Heart right ventricle (tissue), 16 donors: ENCODE data around the gene XPNPEP1. TPM values are rescaled to one million over a fixed set of nuclear protein-coding genes. Genes with fewer than 3 reads are reported as not detected.

ENCODE experiments used
- ATAC-seq, 8 donors: fragments of 200-7000 bp; cut with Tn5 transposase; one replicate each; pipeline ENCODE4 v1.9.1; 2020; ENCODE audit warnings: mild to moderate bottlenecking in 8 of 8, moderate library complexity in 8 of 8, moderate number of reproducible peaks in 1 of 8
- DNase-seq, 2 donors: peaks; one replicate each; pipeline ENCODE4 v3.0.0-alpha.2; 2020
- H3K27ac ChIP-seq, 10 donors: fragments of 200-600 bp; sonication (generic) in 2 of 10; one replicate each; pipeline versions ENCODE4 v1.5.0 to v1.8.0; 2020 to 2022; ENCODE audit warnings: mild to moderate bottlenecking in 3 of 10
- H3K27me3 ChIP-seq, 7 donors: fragments of 200-600 bp; one replicate each; pipeline ENCODE4 v1.8.0; 2021 to 2022; ENCODE audit warnings: mild to moderate bottlenecking in 2 of 7
- H3K36me3 ChIP-seq, 9 donors: fragments of 200-600 bp; sonication (generic) in 1 of 9; one replicate each; pipeline versions ENCODE4 v1.5.0 to v1.8.0; 2020 to 2022; ENCODE audit warnings: mild to moderate bottlenecking in 2 of 9
- H3K4me1 ChIP-seq, 9 donors: fragments of 200-600 bp; sonication (generic) in 1 of 9; one replicate each; pipeline versions ENCODE4 v1.5.0 to v1.8.0; 2020 to 2022; ENCODE audit warnings: mild to moderate bottlenecking in 4 of 9
- H3K4me3 ChIP-seq, 10 donors: fragments of 200-600 bp; sonication (generic) in 2 of 10; one replicate each; pipeline versions ENCODE4 v1.5.0 to v1.8.0; 2020 to 2022; ENCODE audit warnings: mild to moderate bottlenecking in 7 of 10, moderate library complexity in 2 of 10
- H3K9me3 ChIP-seq, 11 donors: fragments of 200-600 bp in 10 of 11; sonication (generic) in 2 of 11; one replicate each; pipeline versions ENCODE4 v1.5.0 to v1.8.0; 2013 to 2022; ENCODE audit warnings: mild to moderate bottlenecking in 2 of 11, control low read depth in 1 of 11, moderate library complexity in 1 of 11
- CTCF ChIP-seq, 9 donors: fragments of 200-600 bp; sonication (generic) in 2 of 9; IDR thresholded peaks; one replicate each; pipeline versions ENCODE4 v1.5.0 to v1.8.0; 2021 to 2022; ENCODE audit warnings: antibody characterized with exemption in 9 of 9, mild to moderate bottlenecking in 5 of 9, moderate library complexity in 1 of 9
- WGBS, 2 donors: extraction: QIAGEN DNeasy Blood & Tissue Kit; methylation state at CpG; one replicate each; pipeline ENCODE4 v1.1.7; 2013; ENCODE audit warnings: inconsistent platforms in 1 of 2; 5-methylcytosine and 5-hydroxymethylcytosine counted together
- intact Hi-C, 10 donors: fragments of 100-400 bp; cut with DNase I; formaldehyde crosslinking; loops; one replicate each; pipeline versions ENCODE4 v1.11.1 to v1.14.2; 2022
- polyA plus RNA-seq, 2 donors: library from polyadenylated mRNA; stranded (reverse); fragments of 200-250 nt; gene quantifications; one replicate each; pipeline ENCODE4 v1.2.3, GENCODE V29; 2013
- total RNA-seq, 10 donors: library from RNA; stranded (reverse); fragmentation: NEBNext Ultra II Directional in 3 of 10; extraction: Animal tissue kit (Norgen Biotek cat#: 25700) in 3 of 10; gene quantifications; one replicate each; pipeline versions ENCODE4 v1.2.1 to v1.2.4, GENCODE V29; 2021 to 2023
- donor health status: Arrhythmogenic right ventricular cardiomyopathy.
- donor health status: ischemic (EF 13 %, LVEDD 7.1; RV severe dilation, severe dysfunction).
- donor health status: healthy with polysubstance abuse.
- donor health status: DM: no; HTN: yes; CAD: no.
- donor health status: DM: no; HTN: no; CAD: no.
- donor health status: ischemic (EF 25% LVEDD 6.9; RV normal size, moderate dysfunction).
- donor health status: ischemic (EF 25% LVEDD 5.7; RV mildly dilated, moderate dysfunction).
- donor health status: healthy.
- donor health status: DM: yes; HTN: yes; CAD: no.
- donor health status: Ischemic cardiomyopathy.
- donor health status: ischemic (EF 35%, LVEDD 5.7; RV mildly dilated, moderate dysfunction).
- donor health status: nonischemic (EF 11% LVEDD 7.7; RV severe dilation, severe dysfunction).
- donor health status: DM: yes; HTN: yes; CAD: no.
- donor health status: PGD.
- donor health status: ischemic (EF 29% LVEDD 5.4; RV normal size, mild dysfunction).
- donor health status: nonischemic (EF 23%, LVEDD 6.1; RV moderate dilation, normal function).

The XPNPEP1 gene
- total and polyA plus RNA-seq, 12 donors = 15.9 to 51.6 (median 42.4) TPM

DNA sequence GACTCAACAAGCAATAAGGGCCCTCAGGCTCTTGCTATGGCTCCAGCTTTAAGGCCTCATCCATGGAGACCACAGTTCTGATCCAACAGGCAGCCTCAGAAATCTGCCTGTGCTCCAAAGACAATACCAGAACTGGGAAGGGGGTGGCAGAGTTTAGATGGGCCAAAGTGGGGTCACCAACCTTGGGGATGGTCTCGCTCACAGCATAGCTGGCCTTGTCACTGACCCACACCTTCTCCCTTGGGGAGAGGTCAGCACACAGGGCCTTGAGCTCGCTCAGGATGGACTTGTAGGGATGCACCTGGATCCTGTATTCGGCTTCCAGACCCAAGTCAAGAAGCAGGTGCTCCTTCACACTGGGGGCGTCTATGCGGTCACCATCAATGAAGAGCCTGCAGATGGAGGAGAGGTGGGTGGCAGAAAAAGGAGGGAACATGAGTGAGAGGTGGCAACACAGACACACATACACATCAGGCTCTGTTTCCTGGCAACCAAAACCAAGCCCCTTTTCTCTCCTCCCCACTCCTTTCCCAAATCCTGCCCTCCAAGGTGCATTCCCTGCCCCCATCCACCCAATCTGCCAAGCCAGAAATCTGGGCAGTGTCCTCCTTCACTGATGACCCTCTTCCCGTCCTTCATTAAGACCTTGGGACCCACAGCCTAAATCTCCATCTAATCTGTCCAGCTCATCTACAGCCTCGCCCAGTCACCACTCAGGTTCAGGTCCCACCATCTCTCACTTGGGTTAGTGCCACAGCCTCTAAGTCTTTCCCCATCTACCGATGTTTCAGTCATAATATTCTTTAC, 40.9 kb downstream of the XPNPEP1 start:
- intact Hi-C loops = loop anchor here in 9 of 10 donors (5.0 to 10.0 kb wide), 18 partner anchors 92 to 402 kb away; partner anchors contain the start of genes ADD3 (in 1 of the 9) and MXI1 (in 1 of the 9)
- Histone ChIP-seq H3K9me3 (no peaks in the 10 kb centered on the region), H3K36me3 (peaks cover 0 to 96% (median 26%) of the 10 kb centered on the region in 9 donors), H3K27ac (no peak overlapping the region), H3K4me3 (no peak overlapping the region), H3K27me3 (no peaks in the 10 kb centered on the region), H3K4me1 (peaks cover 3 to 47% (median 23%) of the 10 kb centered on the region in 9 donors)
- no peak for DNase-seq
- no peak for TF ChIP-seq CTCF (IDR thresholded peaks at IDR 0.05)
- ATAC-seq = no peak
- 93 to 96% methylated on average over 8 of the region's 8 CpGs for WGBS, 2 donors

- H3K4me3 ChIP-seq = no peak overlapping the region
- H3K4me1 ChIP-seq = peaks cover 3 to 41% (median 22%) of the 10 kb centered on the region in 9 donors
- intact Hi-C loops = loop anchor here in 9 of 10 donors (5.0 to 10.0 kb wide), 18 partner anchors 93 to 403 kb away; partner anchors contain the start of genes ADD3 (in 1 of the 9) and MXI1 (in 1 of the 9)
- ATAC-seq (no peak), DNase-seq (no peak)
- H3K9me3 ChIP-seq = no peaks in the 10 kb centered on the region
- H3K27ac ChIP-seq = peak overlapping the region in 2 of 10 donors; percentile 12 to 57
- no peaks in the 10 kb centered on the region for H3K27me3 ChIP-seq
- WGBS, 2 donors = 95 to 100% methylated on average over 1 of the region's 1 CpG
- no peak for TF ChIP-seq CTCF (IDR thresholded peaks at IDR 0.05)
- peaks cover 0 to 97% (median 29%) of the 10 kb centered on the region in 9 donors for H3K36me3 ChIP-seq
Observed at GRCh38 chr10:109881769-109882057, 41.6 kb downstream of the XPNPEP1 start.

GRCh38 chr10:109880886-109881768, 42.2 kb downstream of the XPNPEP1 start:
- intact Hi-C loops = loop anchor here in 9 of 10 donors (5.0 to 10.0 kb wide), 18 partner anchors 94 to 404 kb away; partner anchors contain the start of genes ADD3 (in 1 of the 9) and MXI1 (in 1 of the 9)
- DNase-seq = no peak
- Histone ChIP-seq H3K9me3 (no peaks in the 10 kb centered on the region), H3K27me3 (no peaks in the 10 kb centered on the region), H3K27ac (peak overlapping the region in 2 of 10 donors; percentile 12 to 57), H3K36me3 (peaks cover 0 to 97% (median 29%) of the 10 kb centered on the region in 9 donors), H3K4me1 (peaks cover 3 to 36% (median 20%) of the 10 kb centered on the region in 9 donors), H3K4me3 (no peak overlapping the region)
- 91 to 94% methylated on average over 8 of the region's 8 CpGs for WGBS, 2 donors
- no peak for TF ChIP-seq CTCF (IDR thresholded peaks at IDR 0.05)
- peak in 4 of 8 donors; percentile 11 to 59 (median 26) for ATAC-seq

DNA sequence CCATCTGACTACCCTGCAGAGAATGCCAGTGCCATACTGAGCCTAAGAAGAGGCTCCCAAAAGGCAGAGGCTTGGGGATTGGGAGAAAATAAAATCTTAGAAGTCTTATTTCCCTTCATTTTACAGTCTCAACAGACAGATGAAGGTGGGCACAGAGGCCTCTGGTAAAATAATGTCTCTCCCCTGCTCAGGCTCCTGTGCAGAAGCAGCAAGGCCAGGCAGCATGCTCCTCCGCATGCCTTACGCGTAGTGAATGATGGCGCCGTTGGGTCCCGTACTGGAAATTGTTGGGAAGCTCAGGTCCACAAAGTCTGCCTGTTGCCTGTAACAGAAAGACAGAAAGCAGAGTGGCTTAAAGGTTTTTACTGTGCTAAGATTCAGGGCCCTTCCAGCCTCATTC, 45.8 kb downstream of the XPNPEP1 start:
- no peak for DNase-seq
- intact Hi-C loops = no loop called here
- WGBS, 2 donors = 97 to 98% methylated on average over 6 of the region's 6 CpGs
- no peak overlapping the region for H3K27ac ChIP-seq
- no peak for ATAC-seq
- H3K4me1 ChIP-seq = peaks cover 0 to 20% (median 6%) of the 10 kb centered on the region in 9 donors
- no peaks in the 10 kb centered on the region for H3K9me3 ChIP-seq
- no peaks in the 10 kb centered on the region for H3K27me3 ChIP-seq
- H3K4me3 ChIP-seq = no peak overlapping the region
- no peak for TF ChIP-seq CTCF (IDR thresholded peaks at IDR 0.05)
- peaks cover 0 to 100% (median 52%) of the 10 kb centered on the region in 9 donors for H3K36me3 ChIP-seq
